Stimulated activated CD4-positive, alpha-beta T cell treated with anti-CD3 and anti-CD28 coated beads, Interleukin-4, amount 100 ng/mL, for 48 hours (primary cell): ENCODE results near the gene C1QTNF3.
"Not testable (repeated sequence)": the region's sequence is repeated elsewhere in the genome, so short reads cannot be mapped to it uniquely, and the experiment has no call there.

Source experiments
- DNase-seq, 2 donors: peaks; one replicate each; pipeline ENCODE4 v3.0.0-alpha.2; 2020; ENCODE audit warnings: low read depth in 2 of 2

Gene C1QTNF3

GRCh38 chr5:34022121-34022705 is 20.8 kb downstream of the C1QTNF3 start:
- peak in 1 of 2 donors; percentile 43 for DNase-seq

GRCh38 chr5:34021334-34021733 is 21.7 kb downstream of the C1QTNF3 start:
- no peak for DNase-seq

DNA sequence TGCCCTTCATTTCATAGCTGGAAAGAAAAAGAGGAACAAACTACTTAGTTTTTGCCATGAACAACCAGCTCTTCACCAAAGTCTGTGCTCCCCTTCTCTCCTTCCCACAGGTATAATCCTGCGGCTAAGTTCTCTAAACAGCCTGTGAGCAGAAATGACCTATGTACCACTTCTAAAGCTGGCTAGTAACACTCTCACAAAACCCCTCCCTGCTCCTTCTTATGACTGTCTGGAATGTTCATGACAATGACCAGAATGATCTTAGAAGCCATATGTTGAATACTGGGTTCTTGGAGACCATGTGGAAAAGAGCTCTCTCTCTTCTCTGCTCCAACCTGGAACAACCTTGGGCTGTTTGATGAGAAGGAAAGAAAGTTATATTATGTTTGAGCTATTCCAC is 22.3 kb downstream of the C1QTNF3 start:
- no peak for DNase-seq

DNA sequence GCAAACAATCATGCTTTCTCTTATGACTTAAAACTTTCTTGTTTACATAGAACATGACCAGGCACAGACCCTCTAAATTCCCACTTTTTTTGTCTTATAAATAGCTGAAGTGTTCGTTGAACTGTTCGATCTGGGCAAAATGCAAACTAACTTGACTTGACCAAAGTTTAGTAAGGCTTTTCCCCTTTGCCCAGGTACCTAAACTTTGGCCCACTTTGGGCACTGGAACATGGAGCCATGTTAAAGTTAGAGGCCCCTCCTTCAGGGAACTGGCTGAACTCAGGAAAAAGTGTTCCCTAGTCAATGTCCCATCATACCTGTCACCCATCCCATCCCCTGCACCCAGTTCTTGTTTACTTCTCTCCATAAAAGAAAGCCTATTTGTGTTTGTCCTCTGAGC is 25.8 kb downstream of the C1QTNF3 start:
- DNase-seq: no peak

GRCh38 chr5:34016750-34017149 is 26.3 kb downstream of the C1QTNF3 start:
- no peak for DNase-seq

DNA sequence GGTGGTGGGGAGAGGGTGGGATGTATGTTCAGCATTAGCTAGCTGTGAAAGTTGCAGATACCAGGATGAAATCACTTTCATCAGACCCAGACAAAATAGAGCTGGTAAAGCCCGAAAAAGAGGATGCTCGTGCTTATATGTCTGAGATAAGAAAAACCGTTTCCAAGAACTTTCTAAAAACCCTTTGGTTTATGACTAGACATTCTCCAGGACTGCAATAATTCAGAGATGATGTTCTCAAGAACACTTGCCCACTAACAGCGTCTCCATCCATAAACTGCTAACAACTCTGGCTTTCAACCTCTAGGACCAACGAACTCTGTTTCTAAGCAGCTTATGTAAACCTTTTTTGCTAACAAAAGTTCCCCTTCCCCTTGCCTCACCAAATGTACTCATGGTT is 26.8 kb downstream of the C1QTNF3 start:
- DNase-seq: no peak

DNA sequence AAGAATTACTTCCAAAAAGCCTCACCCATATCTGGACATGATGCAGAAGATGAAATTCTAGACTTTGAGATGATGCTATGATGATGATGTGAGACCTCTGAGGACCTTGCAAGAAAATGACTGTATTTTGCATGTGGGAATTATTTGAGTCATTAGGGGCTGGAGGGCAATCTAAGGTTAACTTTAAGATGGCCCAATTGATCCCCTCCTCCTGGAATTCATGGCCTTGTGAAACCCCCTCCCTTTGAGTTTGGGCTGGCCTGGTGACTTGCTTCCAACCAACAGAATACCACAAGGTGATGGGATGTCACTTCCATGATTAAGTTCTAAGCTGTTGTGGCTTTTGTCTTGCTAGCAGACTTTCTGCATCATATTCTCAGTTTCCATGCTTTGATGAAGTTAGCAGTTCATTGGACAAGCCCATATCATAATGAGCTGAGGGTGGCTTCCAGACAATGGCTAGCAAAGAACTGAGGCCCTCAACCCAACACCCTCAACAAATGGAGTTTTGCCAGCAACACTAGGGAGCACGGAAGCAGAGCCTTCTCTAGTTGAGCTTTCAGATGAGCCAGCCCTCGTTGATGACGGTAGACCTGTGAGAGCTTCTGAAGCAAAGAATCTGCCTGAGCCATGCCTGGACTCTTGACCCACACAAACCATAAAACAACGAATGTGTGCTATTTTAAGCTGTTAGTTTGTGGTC is 27.7 kb downstream of the C1QTNF3 start:
- peak in 1 of 2 donors; percentile 40 for DNase-seq

DNA sequence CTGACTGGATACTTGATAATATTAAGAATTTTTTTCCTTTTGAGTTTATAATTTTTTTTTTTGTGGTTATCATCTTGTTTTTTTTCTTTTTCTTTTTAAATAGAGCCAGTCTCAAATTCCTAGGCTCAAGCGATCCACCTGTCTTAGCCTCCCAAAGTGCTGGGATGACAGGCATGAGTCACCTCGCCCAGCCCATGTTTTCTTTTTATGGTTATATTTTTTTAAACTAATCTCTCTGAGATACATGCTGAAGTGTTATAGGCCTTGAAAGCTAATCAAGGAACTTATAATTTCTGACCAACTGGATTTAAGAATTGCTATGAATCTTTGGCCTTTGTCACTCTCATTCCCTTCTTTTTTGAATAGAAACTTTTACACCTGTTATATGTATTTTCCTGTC is 28.4 kb downstream of the C1QTNF3 start:
- no peak for DNase-seq

- DNase-seq: no peak
Observed at GRCh38 chr5:34013547-34013946, 29.5 kb downstream of the C1QTNF3 start.

DNA sequence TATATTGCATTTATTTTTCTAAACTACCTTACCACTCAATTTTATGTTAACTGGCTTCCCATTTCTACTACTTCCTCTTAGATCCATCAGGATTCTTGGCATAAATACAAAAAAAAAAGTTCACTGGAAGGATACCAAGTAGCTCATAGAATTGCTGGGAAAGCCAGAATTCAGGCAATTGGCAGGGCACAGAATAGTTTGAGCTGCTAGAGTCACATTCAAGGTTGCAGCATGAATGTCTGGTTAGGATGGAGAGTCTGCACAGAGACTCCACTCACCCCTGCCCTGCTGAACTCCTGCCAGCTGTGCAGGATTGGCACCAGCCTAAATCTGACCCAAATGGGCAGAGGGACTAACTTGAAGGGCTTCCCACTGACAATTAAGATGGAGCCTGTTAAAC is 30.2 kb downstream of the C1QTNF3 start:
- no peak for DNase-seq

- no peak for DNase-seq
Observed at GRCh38 chr5:34011536-34011935, 31.5 kb downstream of the C1QTNF3 start.

DNA sequence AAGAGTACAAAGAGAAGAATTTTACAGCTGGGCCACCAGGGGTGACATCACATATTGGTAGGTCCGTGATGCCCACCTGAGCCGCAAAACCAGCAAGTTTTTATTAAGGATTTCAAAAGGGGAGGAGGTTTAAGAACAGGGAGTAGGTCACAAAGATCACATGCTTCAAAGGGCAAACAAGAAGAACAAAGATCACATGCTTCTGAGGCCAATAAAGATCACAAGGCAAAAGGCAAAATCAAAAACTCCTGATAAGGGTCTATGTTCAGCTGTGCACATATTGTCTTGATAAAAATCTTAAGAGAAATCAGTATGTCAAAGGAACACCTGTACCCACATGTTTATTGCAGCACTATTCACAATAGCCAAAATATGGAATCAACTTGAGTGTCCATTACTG is 32.9 kb downstream of the C1QTNF3 start:
- not testable (repeated sequence) for DNase-seq

GRCh38 chr5:34009610-34010009 is 33.4 kb downstream of the C1QTNF3 start:
- no peak for DNase-seq

GRCh38 chr5:34008802-34009201 is 34.2 kb downstream of the C1QTNF3 start:
- DNase-seq: no peak

DNA sequence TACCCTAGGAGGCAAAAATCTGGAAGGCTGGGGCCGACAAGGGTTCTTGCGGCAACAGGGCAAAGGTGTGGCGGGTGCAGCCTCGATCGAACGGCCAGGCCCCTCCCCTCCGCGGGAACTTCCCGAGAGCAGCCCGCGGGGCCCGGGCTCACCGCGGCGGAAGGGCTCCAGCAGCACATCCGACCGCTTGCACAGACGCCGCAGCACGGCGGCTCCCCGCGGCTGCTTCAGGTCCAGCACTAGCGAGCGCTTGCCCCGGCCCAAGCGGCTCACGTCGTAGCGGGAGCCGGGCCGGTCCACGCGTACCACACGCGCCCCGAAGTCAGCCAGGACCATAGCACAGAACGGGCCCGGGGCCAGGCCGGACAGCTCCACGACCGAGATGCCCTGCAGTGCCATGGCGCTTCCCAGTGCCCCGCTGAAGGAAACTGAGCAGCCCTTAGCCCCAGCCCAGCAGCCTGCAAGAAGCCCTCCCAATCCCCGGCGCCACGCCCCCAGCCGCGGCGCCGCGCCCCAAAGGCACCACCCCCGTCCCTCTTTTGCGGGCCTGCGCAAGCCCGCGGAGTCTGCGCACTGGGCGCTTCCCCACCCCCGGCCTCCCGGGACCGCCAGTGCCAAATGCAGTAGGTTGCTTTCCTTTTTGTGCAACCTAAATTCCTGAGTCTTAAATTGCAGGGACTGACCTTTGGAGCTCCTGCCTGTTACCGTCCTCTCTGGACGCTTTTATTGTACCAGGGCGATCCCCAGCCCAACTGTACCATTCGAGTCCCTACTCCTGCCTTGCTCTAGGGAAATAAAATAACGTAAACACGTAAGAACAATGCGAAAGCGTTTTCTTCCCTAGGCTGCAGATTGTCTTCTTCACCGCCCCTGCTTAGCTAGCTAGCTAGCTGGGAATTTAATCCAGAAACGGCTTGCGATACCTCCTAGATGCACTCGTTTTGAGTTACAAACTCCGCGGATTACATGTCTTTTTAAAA is 35.1 kb downstream of the C1QTNF3 start, which contains the start of gene AMACR:
Gene AMACR (minus strand): TSS at position 430 of the 980 bp plus-strand sequence. CDS start 31 bp downstream, at position 399.
- peak; percentile 79 to 81 for DNase-seq

- no peak for DNase-seq
Observed at GRCh38 chr5:34007201-34007620, 35.8 kb downstream of the C1QTNF3 start.

GRCh38 chr5:34005681-34006080 is 37.3 kb downstream of the C1QTNF3 start:
- no peak for DNase-seq

DNA sequence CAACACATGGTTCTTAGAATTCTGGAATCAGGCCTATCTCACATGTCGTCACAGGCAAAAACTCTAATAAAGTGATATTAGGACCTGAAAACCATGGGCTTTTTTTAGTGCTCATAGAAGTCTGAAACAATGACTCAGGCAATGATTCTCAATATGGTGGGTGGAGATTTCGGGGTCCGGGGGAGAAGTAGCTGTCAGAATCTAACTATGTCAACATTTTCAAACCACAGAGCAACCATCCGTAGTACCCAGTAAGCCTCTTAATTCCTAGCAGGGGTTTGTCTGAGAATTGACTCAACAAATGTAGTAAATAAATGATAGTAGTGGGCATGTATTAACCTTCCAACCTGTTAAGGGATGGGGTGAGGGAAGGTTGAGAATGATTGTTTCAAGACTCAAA is 37.8 kb downstream of the C1QTNF3 start:
- no peak for DNase-seq

DNA sequence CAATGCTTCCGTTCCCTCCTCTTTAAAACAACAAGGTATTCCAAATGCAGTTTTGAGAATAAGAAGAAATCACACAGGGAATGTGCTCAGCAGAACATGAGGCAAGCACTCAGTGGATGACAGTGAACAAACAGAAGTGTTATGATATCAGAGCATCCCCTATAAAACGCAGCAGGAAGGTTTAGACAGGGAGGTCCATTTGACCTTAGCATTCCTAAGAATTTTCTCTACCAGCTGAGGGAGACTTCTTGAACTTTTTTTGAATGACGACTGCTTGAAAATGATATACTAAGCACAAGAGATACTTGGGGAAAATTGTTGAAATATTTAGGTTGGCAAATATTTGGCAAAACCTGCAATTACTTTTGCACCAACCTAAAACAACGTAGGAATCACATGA is 39.1 kb downstream of the C1QTNF3 start:
- DNase-seq: no peak

GRCh38 chr5:34002629-34003328 is 40.2 kb downstream of the C1QTNF3 start:
- no peak for DNase-seq

- DNase-seq: no peak
Observed at GRCh38 chr5:34001241-34001841, 41.7 kb downstream of the C1QTNF3 start.
